Panc1 (cell line): Measurements from ENCODE around the gene UPK1A. TPM values are rescaled to one million over a fixed set of nuclear protein-coding genes. Genes with fewer than 3 reads are reported as not detected.
"Not testable (repeated sequence)": the region's sequence is repeated elsewhere in the genome, so short reads cannot be mapped to it uniquely, and the experiment has no call there.

Experiments used
- ATAC-seq: fragments of 200-7000 bp; cut with Tn5 transposase; 2 replicates; pipeline ENCODE4 v1.9.1; 2020; ENCODE audit warnings: mild to moderate bottlenecking, moderate library complexity
- BruUV-seq: library from RNA; stranded (reverse); fragments of 400-500 nt; replicated peaks from 2 replicates; lab custom pipeline; 2021; lab: Mats Ljungman, UMichigan
- CTCF ChIA-PET: fragments of 300-600 bp; sonication (Branson Sonifier 250); formaldehyde crosslinking; loops from one replicate; lab custom pipeline; 2022; ENCODE audit warnings: antibody characterized with exemption; lab: Charles Lee
- POLR2A ChIA-PET: fragments of 300-600 bp; sonication (Branson Sonifier 250); formaldehyde crosslinking; loops from one replicate; lab custom pipeline; 2022; ENCODE audit warnings: antibody characterized with exemption; lab: Charles Lee
- DNase-seq: peaks from one replicate; pipeline ENCODE4 v3.0.0-alpha.2; 2010; ENCODE audit warnings: low read depth, low spot score
- H3K27ac ChIP-seq: 2 replicates; pipeline ENCODE4 v1.5.1; 2011; ENCODE audit warnings: mild to moderate bottlenecking, low read length, inconsistent platforms
- H3K27me3 ChIP-seq: fragments of 200-500 bp; sonication (Bioruptor generic); 2 replicates; pipeline ENCODE4 v1.6.0; 2014; ENCODE audit warnings: low read length, inconsistent platforms; ENCODE audit not compliant: control insufficient read depth, insufficient read depth
- H3K36me3 ChIP-seq: fragments of 200-500 bp; sonication (Bioruptor generic); 2 replicates; pipeline ENCODE4 v1.5.1; 2014; ENCODE audit warnings: inconsistent platforms, mild to moderate bottlenecking, low read length, moderate library complexity; ENCODE audit not compliant: control insufficient read depth, insufficient read depth
- H3K4me1 ChIP-seq: 2 replicates; pipeline ENCODE4 v1.5.1; 2011; ENCODE audit warnings: inconsistent platforms, mild to moderate bottlenecking, low read length, moderate library complexity; ENCODE audit not compliant: control insufficient read depth, insufficient read depth
- H3K4me3 ChIP-seq, 2 experiments: 2 replicates each; pipeline ENCODE4 v1.5.1; 2011 to 2012; ENCODE audit warnings: low read depth in 2 of 2, low read length in 2 of 2, mild to moderate bottlenecking in 2 of 2, inconsistent platforms in 1 of 2, moderate library complexity in 1 of 2
- H3K9me3 ChIP-seq: fragments of 200-500 bp; sonication (Bioruptor generic); 2 replicates; pipeline ENCODE4 v1.5.1; 2014; ENCODE audit warnings: low read depth, mild to moderate bottlenecking, inconsistent platforms, low read length, moderate library complexity; ENCODE audit not compliant: control insufficient read depth, insufficient read depth
- POLR2AphosphoS5 ChIP-seq: IDR thresholded peaks from 2 replicates; pipeline ENCODE4 v1.6.1; 2012; ENCODE audit warnings: mild to moderate bottlenecking, low read depth, low read length, moderate library complexity
- REST ChIP-seq, 2 experiments: IDR thresholded peaks; 2 replicates each; pipeline ENCODE4 v1.6.1; 2011 to 2012; ENCODE audit warnings: low read depth in 2 of 2, control low read depth in 1 of 2, low read length in 1 of 2, mild to moderate bottlenecking in 1 of 2, moderate library complexity in 1 of 2; ENCODE audit not compliant: insufficient read depth in 1 of 2
- SIN3A ChIP-seq: IDR thresholded peaks from 2 replicates; pipeline ENCODE4 v1.6.1; 2012; ENCODE audit warnings: low read depth, mild to moderate bottlenecking, low read length, moderate library complexity, borderline replicate concordance; ENCODE audit not compliant: insufficient read depth
- TCF7L2 ChIP-seq: IDR thresholded peaks from 2 replicates; pipeline ENCODE4 v1.6.1; 2011; ENCODE audit warnings: mild to moderate bottlenecking, low read depth, low read length, inconsistent platforms
- in situ Hi-C: cut with HindIII; loops from 2 replicates; pipeline ENCODE4 v1.10.0; 2016; ENCODE audit warnings: low sequenced_read_pairs, low pct_unique_long_range_greater_than_20kb
- intact Hi-C: fragments of 100-400 bp; cut with micrococcal nuclease; formaldehyde crosslinking; loops from one replicate; pipeline ENCODE4 v1.10.0; 2022; ENCODE audit not compliant: unreplicated experiment
- total RNA-seq: library from RNA; stranded (reverse); gene quantifications from one replicate; pipeline ENCODE4 v1.2.1, GENCODE V29; 2021; ENCODE audit not compliant: unreplicated experiment
- TF ChIP-seq, protein P1 (sequence below): fragments of 450-650 bp; IDR thresholded peaks from 2 replicates; pipeline ENCODE4 v1.5.1; 2017; ENCODE audit warnings: mild to moderate bottlenecking

UPK1A gene
- total RNA-seq, 1 experiment from 2014 or later, result 0.67 TPM

GRCh38 chr19:35723671-35724070, 57.4 kb downstream of the UPK1A start:
- Histone ChIP-seq H3K4me1 (peaks cover 7% of the 10 kb centered on the region), H3K27me3 (no peaks in the 10 kb centered on the region), H3K4me3 (no peak overlapping the region), H3K9me3 (no peaks in the 10 kb centered on the region), H3K27ac (no peak overlapping the region), H3K36me3 (peaks cover 26% of the 10 kb centered on the region; the same call in 1 of the 2 replicates)
- ATAC-seq (no peak), DNase-seq (no peak)
- CTCF ChIA-PET, result no interaction called here
- in situ Hi-C loops, result no loop called here
- intact Hi-C loops, result no loop called here
- TSS peak; percentile 25 for BruUV-seq
- TF ChIP-seq POLR2AphosphoS5 (no peak), SIN3A (no peak), REST (IDR thresholded peaks at IDR 0.05; ENCODE audit: insufficient read depth in 1 of 2, low read depth in 2 of 2, low read length in 1 of 2) (no peak), TCF7L2 (no peak)
- TF ChIP-seq, protein P1, sequence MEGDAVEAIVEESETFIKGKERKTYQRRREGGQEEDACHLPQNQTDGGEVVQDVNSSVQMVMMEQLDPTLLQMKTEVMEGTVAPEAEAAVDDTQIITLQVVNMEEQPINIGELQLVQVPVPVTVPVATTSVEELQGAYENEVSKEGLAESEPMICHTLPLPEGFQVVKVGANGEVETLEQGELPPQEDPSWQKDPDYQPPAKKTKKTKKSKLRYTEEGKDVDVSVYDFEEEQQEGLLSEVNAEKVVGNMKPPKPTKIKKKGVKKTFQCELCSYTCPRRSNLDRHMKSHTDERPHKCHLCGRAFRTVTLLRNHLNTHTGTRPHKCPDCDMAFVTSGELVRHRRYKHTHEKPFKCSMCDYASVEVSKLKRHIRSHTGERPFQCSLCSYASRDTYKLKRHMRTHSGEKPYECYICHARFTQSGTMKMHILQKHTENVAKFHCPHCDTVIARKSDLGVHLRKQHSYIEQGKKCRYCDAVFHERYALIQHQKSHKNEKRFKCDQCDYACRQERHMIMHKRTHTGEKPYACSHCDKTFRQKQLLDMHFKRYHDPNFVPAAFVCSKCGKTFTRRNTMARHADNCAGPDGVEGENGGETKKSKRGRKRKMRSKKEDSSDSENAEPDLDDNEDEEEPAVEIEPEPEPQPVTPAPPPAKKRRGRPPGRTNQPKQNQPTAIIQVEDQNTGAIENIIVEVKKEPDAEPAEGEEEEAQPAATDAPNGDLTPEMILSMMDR, result no peak
- POLR2A ChIA-PET, result no interaction called here

- POLR2A ChIA-PET, BruUV-seq, H3K4me3 ChIP-seq, in situ Hi-C loops, ATAC-seq, H3K27me3 ChIP-seq, H3K4me1 ChIP-seq, DNase-seq, CTCF ChIA-PET, H3K27ac ChIP-seq, intact Hi-C loops, H3K9me3 ChIP-seq: not testable (repeated sequence)
- peaks cover 27% of the 10 kb centered on the region for H3K36me3 ChIP-seq
These were observed 57.8 kb downstream of the UPK1A start for GRCh38 chr19:35724132-35724531.

GRCh38 chr19:35724560-35724959, 58.2 kb downstream of the UPK1A start:
- H3K27me3 ChIP-seq, result no peaks in the 10 kb centered on the region
- ChIA-PET CTCF (no interaction called here), POLR2A (interaction anchor here (0.5 kb wide), 1 partner anchor 786 kb away, joined by 5 read pairs; no protein-coding TSS in a partner anchor)
- ATAC-seq (no peak), DNase-seq (no peak)
- no TSS peak for BruUV-seq
- intact Hi-C loops (no loop called here), in situ Hi-C loops (no loop called here)
- H3K36me3 ChIP-seq, result peaks cover 30% of the 10 kb centered on the region
- no peak overlapping the region for H3K4me3 ChIP-seq
- H3K27ac ChIP-seq, result no peak overlapping the region
- H3K9me3 ChIP-seq, result no peaks in the 10 kb centered on the region
- H3K4me1 ChIP-seq, result peaks cover under 1% of the 10 kb centered on the region; the same call in 1 of the 2 replicates
- TF ChIP-seq, protein P1, result no peak
- TF ChIP-seq TCF7L2, result no peak
- no peak for TF ChIP-seq REST (IDR thresholded peaks at IDR 0.05; ENCODE audit: insufficient read depth in 1 of 2, low read depth in 2 of 2, low read length in 1 of 2)
- no peak for TF ChIP-seq SIN3A
- no peak for TF ChIP-seq POLR2AphosphoS5
